Ureter (tissue), 1 donor: ENCODE data around the gene MAPKBP1. TPM values are rescaled to one million over a fixed set of nuclear protein-coding genes. Genes with fewer than 3 reads are reported as not detected.
A peak's percentile ranks its signal among the peaks of the same experiment; 100 is the strongest.

Source experiments
- DNase-seq: peaks from one replicate; pipeline ENCODE4 v3.0.0-alpha.2; 2020; ENCODE audit warnings: low spot score
- total RNA-seq: library from RNA; stranded (reverse); gene quantifications from one replicate; pipeline ENCODE4 v1.2.4, GENCODE V29; 2023
- donor health status: DM: yes; HTN: yes; CAD: no.

MAPKBP1 gene
- total RNA-seq, 1 donor from 2014 or later, result 39.6 TPM

DNA sequence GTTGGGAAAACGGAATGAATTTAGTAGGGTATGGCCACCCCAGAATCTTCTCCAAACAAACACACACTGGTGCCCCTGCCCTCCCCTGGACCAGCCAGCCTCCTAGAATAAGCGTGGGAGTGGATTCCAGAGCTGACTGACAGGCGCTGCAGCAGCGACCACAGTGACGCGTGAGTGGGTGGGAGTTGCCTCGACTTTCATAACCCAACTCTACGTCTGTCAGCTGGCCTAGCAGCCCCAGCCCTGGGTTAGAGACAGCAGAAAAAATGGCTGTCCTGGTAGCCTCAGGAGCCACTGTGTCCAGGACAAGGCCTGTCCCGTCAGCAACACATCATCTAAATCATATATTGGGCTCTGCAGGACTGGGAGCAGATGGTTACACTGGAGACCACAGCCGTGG is 74.3 kb downstream of the MAPKBP1 start:
- no peak for DNase-seq

DNA sequence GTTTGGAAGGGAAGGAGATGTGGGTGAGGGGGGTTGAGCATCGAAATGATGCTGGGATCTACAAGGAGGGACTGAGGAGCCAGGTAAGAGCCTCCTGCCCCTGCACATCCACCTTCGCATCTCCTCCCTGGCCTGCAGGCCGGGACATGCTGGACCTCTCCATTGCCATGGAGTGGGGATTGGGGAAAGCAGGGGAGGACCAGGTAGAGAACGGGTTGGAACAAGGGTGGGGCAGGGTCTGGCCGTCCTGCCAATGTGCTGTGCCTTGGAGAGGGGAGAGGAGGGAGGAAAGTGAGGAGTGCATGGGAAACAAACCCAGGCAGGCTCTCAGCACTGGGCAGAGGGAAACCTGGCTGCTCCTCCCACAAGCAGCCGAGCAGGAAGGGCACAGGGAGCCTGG is 74.9 kb downstream of the MAPKBP1 start:
- DNase-seq, result no peak

- no peak for DNase-seq
Observed at GRCh38 chr15:41849861-41850260, 75.6 kb downstream of the MAPKBP1 start.

DNA sequence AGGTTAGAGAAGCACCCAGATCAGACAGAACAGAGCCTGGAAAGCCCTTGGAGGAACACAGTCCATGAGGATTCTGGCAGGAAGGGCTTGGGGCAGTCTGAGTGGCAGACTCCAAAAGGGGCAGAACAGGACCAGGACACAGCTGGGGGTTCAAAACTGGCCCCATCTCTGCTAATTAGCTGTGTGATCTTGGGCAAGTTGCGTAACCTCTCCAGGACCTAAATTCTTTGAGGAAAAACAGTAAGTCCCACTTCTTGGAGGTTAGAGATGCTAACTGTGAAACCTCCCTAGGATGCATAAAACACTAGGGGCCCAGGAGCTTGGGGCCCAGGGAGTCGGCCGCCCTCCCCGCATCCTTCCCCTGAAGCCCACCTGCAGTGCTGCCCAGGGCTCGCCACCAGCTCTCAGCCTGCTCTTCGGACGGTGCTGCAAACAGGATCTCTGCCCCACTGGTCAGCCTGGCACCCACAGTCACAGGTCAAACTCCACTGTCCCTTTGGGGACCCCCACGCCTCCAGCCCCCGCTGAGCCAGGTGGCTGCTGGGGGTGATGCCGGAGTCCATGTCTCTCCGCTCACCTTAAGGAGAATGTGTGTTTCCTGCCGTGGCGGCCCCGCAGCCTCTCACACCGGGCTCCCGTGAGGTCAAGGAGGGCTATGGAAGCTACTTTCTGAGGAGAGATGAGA is 76.3 kb downstream of the MAPKBP1 start:
- no peak for DNase-seq

- DNase-seq, result no peak
Observed at GRCh38 chr15:41851167-41851523, 76.9 kb downstream of the MAPKBP1 start.

DNA sequence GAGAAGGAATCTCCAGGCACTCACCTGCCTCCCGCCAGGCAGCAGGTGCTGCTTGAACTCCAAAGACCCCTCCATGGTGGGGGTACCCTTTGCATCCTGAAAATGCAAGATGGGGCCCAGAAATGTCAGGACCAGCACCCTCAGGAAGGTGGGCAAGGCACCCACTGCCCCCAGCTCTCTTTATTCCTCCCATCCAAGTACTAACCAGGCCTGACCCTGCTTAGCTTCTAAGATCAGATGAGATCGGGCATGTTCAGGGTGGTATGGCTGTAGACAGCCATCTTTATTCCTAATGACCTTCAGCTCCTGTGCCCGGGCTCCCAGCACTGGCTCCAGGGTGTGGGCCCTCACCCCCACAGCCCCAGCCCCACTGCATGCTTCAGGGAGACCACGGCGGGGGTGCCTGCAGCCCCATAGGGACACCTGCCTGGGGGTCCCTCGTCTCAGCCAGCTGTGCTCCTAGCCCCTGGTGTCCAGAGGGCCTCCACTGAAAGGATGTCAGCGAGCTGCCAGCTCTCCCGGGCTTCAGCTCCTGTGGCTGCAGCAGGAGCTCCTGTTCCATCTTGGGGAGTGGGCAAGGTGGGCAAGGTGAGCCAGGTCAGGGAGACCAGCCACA is 77.6 kb downstream of the MAPKBP1 start:
- no peak for DNase-seq

- DNase-seq, result no peak
Observed at GRCh38 chr15:41852736-41853590, 78.7 kb downstream of the MAPKBP1 start.

DNA sequence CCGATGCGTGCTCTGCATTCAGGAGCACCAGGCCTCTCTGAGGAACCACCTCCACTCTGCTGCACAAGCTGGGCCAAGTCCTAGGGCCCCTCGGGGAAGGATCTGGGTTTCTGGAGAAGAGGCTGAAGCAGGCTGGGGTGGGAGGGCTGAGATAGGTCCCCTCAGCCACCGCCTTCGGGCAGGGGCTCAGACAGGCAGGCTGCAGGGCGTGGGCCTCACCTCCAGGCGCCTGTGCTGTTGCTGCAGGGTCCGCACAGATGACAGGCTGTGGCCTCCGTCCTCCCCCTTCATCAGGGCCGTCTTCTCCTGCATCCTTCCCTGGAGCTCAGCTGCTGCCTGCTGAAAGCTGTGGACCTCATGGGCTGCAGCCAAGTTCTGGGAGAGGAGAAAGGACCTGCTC is 79.5 kb downstream of the MAPKBP1 start:
- no peak for DNase-seq

GRCh38 chr15:41854443-41854842 is 80.2 kb downstream of the MAPKBP1 start:
- no peak for DNase-seq

GRCh38 chr15:41855261-41855961 is 81.1 kb downstream of the MAPKBP1 start:
- DNase-seq, result no peak

GRCh38 chr15:41856262-41856661 is 82.0 kb downstream of the MAPKBP1 start:
- no peak for DNase-seq

DNA sequence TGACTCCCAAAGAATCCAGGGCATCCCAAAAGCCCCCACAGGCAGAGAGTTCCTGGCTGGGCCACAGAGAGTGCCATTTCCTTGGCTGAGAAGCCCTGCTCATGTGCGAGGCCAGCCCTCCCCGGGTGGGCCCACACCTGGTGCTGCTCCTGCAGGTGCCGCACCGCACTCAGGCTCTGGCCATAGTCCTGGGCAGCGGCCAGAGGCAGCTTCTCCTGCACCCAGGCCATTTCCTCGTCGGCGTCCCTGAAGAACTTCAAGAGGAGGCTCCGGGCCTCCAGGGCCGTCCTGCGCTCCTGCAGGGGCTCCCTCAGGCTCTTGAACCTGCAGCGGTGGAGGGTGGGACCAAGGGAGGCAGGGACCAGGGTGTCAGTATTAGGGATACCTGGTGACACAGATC is 82.4 kb downstream of the MAPKBP1 start:
- no peak for DNase-seq

- no peak for DNase-seq
Observed at GRCh38 chr15:41857316-41857715, 83.0 kb downstream of the MAPKBP1 start.

DNA sequence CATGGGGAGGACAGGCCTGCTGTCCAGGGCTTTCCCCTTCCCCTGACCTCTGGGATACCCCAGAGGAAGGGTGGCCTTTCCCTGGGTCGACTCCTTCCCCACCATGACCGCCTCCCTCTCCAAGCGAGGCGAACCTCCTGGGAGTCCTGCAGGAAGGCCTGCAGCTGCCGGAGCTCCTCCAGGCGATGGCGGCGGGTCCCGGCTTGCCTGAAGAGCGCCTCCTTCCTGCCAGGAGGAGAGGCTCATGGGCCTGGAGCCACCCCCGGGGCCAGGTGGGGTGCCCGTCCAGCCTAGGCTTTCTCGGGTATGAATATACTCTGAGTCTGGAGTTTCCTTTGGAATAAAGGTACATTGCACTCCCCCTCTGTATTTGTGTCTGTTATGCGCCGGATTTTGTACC is 84.5 kb downstream of the MAPKBP1 start:
- no peak for DNase-seq

DNA sequence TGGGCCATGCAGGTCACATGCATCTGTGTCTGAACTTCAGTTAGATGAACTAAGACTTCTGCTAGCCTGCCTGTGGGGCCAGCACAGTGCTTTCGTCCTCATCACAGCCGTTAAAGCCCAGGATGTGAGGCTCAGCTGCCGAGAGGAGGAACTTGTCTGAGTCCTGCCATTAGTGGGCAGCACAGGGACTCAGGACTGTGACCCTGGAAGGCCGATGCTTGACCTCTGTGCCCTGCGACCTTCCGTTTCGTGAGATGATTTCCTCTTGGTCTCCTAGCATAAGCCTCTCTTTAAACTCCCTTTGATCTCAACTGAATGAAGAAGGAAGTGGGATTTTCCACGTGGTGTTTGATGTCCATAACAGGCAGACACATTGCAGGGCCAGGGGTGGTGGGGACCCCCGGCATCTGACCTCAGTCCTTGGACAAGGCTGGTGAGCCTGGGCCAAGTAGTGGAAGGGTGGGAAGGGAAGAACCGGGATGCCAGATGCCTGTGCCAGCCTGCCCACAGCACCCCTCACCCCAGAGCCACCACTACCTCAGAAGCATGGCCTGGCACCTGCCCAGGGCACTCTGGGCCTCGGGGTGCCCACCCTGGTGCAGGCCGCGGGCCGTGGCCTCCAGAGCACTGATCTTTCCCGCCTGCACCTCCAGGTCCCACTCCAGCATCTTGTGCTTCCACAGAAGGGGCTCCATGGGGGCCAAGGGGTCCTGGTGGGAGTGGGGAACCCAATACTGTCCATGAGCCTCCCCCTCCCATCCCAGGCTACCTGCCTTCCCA is 86.0 kb downstream of the MAPKBP1 start:
- DNase-seq, result no peak

- no peak for DNase-seq
Observed at GRCh38 chr15:41861736-41862356, 87.6 kb downstream of the MAPKBP1 start.

GRCh38 chr15:41862515-41863116 is 88.3 kb downstream of the MAPKBP1 start:
- peak; percentile 68 for DNase-seq

GRCh38 chr15:41865490-41866055 is 91.3 kb downstream of the MAPKBP1 start:
- no peak for DNase-seq

DNA sequence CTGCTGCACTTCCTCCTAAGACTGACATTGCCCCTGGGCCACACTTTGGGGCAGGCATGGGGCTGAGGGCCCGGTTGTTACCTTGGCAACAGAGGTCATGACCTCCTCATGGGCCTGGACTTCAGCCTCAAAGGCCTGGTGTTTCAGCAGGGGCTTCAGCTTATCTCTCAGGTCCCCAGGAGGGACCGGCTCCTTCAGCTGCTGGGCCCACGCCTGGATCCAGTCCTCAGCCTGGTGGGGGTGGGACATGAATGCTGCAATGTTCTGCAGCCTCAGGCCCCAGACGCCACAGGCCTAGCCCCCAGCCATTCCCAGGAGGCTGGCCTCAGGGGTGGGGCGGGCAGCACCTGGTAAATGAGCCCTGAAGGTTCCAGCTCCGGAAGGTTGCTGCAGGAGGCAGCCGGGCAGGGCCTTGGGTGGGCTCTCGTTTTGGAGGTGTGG is 92.0 kb downstream of the MAPKBP1 start:
- DNase-seq, result no peak
